ENCODE results near the gene FARP2.

The FARP2 gene

DNA sequence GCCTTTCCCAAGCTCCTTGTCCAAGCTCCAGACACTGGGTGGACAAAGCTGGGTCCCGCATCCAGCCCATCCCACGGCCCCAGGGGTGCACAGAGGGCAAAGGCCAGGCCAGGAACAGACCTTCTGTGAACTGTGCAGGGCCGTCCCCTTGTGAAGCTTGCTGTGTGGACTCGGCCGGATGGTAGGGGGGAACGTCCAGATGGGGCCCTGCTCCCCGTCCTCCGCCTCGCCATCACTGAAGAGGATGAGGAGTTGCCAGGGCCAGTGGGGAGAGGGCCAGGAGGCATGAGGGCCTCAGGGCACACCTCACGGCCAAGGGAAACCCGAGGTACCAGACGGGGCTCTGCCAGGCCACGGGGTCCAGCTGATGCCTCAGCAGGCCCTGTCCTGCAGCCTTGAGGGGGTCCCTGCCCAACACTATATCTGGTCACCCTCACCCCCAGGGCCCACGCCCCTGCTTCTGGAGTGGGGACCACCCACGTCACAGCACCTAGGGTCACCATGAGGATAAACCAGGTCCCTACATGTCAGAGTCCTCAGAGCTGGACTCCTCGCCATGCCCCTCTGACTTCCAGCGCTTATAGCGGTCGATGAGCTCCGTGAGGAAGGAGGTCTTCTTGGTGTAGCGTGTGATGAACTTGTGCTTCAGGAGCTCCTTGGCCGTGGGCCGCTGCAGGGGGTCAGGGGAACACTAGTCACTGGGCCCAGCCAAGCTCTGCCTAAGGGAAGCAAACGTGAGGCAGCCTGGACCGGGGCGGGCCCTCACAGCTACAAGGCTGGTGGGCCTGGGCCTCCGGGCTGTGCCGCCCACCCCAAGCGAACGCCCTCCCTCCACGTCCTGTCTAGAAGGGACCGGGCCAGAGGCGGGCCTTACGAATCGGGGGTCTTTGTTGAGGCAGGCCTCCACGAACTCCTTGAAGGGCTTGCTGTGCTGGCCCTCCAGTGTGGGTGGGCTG lies 142.3 kb downstream of the FARP2 start:
- no peak for TF ChIP-seq CTCF (IDR thresholded peaks at IDR 0.05; ENCODE audit: low read depth, low read length, missing control alignments)

GRCh38 chr2:241499146-241499965 lies 143.3 kb downstream of the FARP2 start:
- DNase-seq (ENCODE audit: low read depth) = peak; percentile 6
- in situ Hi-C loops (cut with HindIII; ENCODE audit: low sequenced_read_pairs) = no loop called here
- H3K4me3 ChIP-seq (ENCODE audit: low read depth, low read length) = no peak overlapping the region
- no peak for TF ChIP-seq CTCF (IDR thresholded peaks at IDR 0.05; ENCODE audit: low read depth, low read length, missing control alignments)

More for the DNA sequence above, 142.3 kb downstream of the FARP2 start:
- in situ Hi-C loops (cut with HindIII; ENCODE audit: low sequenced_read_pairs) = no loop called here
- no peak for DNase-seq (ENCODE audit: low read depth)
- H3K4me3 ChIP-seq (ENCODE audit: low read depth, low read length) = no peak overlapping the region

- H3K4me3 ChIP-seq (ENCODE audit: low read depth, low read length) = no peak overlapping the region
- TF ChIP-seq CTCF (IDR thresholded peaks at IDR 0.05; ENCODE audit: low read depth, low read length, missing control alignments) = no peak
- in situ Hi-C loops (cut with HindIII; ENCODE audit: low sequenced_read_pairs) = no loop called here
- DNase-seq (ENCODE audit: low read depth) = no peak
Observed at GRCh38 chr2:241500016-241500415, 143.9 kb downstream of the FARP2 start.

GRCh38 chr2:241500431-241500975 lies 144.4 kb downstream of the FARP2 start:
- H3K4me3 ChIP-seq (ENCODE audit: low read depth, low read length) = no peak overlapping the region
- in situ Hi-C loops (cut with HindIII; ENCODE audit: low sequenced_read_pairs) = no loop called here
- no peak for DNase-seq (ENCODE audit: low read depth)
- TF ChIP-seq CTCF (IDR thresholded peaks at IDR 0.05; ENCODE audit: low read depth, low read length, missing control alignments) = no peak

DNA sequence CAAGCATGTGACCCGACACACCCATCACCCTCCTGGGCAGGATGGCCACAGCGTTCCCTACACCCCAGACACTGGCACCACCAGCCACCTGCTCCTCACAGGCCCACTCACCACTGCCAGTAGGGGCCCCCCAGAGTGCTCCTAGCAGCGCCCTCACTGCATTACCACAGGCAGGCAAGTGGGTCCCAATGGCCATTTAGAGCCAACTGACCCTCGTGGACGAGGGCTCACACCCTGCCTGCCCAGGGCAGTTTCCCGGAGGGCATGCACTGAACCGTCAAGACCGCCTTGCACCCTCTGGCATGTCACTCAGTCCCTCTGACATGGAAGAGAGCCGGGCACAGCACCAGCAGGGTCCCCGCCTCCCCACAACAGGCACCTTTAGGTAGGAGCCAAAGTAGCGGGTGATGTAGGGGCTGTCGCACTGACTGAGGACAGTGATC lies 145.0 kb downstream of the FARP2 start:
- in situ Hi-C loops (cut with HindIII; ENCODE audit: low sequenced_read_pairs) = no loop called here
- DNase-seq (ENCODE audit: low read depth) = no peak
- TF ChIP-seq CTCF (IDR thresholded peaks at IDR 0.05; ENCODE audit: low read depth, low read length, missing control alignments) = no peak
- H3K4me3 ChIP-seq (ENCODE audit: low read depth, low read length) = no peak overlapping the region

- no peak for DNase-seq (ENCODE audit: low read depth)
- H3K4me3 ChIP-seq (ENCODE audit: low read depth, low read length) = no peak overlapping the region
- in situ Hi-C loops (cut with HindIII; ENCODE audit: low sequenced_read_pairs) = no loop called here
- no peak for TF ChIP-seq CTCF (IDR thresholded peaks at IDR 0.05; ENCODE audit: low read depth, low read length, missing control alignments)
Observed at GRCh38 chr2:241501551-241501950, 145.5 kb downstream of the FARP2 start.

Measured in astrocyte of the cerebellum (primary cell).